ENCODE results near the gene DNAJA4. TPM values are rescaled to one million over a fixed set of nuclear protein-coding genes. Genes with fewer than 3 reads are reported as not detected.
"Not testable (repeated sequence)": the region's sequence is repeated elsewhere in the genome, so short reads cannot be mapped to it uniquely, and the experiment has no call there.

Gene DNAJA4
- total RNA-seq, 6 experiments from 2014 or later: 0.14 to 0.38 (median 0.17) TPM; not detected in 1

- TF ChIP-seq CTCF (IDR thresholded peaks at IDR 0.05): peak; percentile 73
These were observed 22.2 kb upstream of the DNAJA4 start for GRCh38 chr15:78242128-78242527.

GRCh38 chr15:78243058-78243457 lies 21.3 kb upstream of the DNAJA4 start:
- no peaks in the 10 kb centered on the region for H3K36me3 Mint-ChIP-seq (ENCODE audit: low read depth)

More at GRCh38 chr15:78242128-78242527, 22.2 kb upstream of the DNAJA4 start:
- Mint-ChIP-seq H3K4me3 (no peak overlapping the region), H3K27me3 (ENCODE audit: insufficient read depth) (peaks cover 35% of the 10 kb centered on the region), H3K4me1 (ENCODE audit: low read depth) (no peaks in the 10 kb centered on the region), H3K27ac (no peak overlapping the region), H3K36me3 (ENCODE audit: low read depth) (no peaks in the 10 kb centered on the region), H3K9me3 (no peaks in the 10 kb centered on the region)
- no peak for DNase-seq

GRCh38 chr15:78243491-78243941 lies 20.8 kb upstream of the DNAJA4 start:
- no peaks in the 10 kb centered on the region for H3K36me3 Mint-ChIP-seq (ENCODE audit: low read depth)
- TF ChIP-seq CTCF (IDR thresholded peaks at IDR 0.05): no peak
- H3K4me3 Mint-ChIP-seq: no peak overlapping the region
- H3K27ac Mint-ChIP-seq: no peak overlapping the region
- H3K4me1 Mint-ChIP-seq (ENCODE audit: low read depth): no peaks in the 10 kb centered on the region
- no peaks in the 10 kb centered on the region for H3K9me3 Mint-ChIP-seq
- no peak for DNase-seq
- peaks cover 33% of the 10 kb centered on the region for H3K27me3 Mint-ChIP-seq (ENCODE audit: insufficient read depth)

More at GRCh38 chr15:78243058-78243457, 21.3 kb upstream of the DNAJA4 start:
- DNase-seq: no peak
- Mint-ChIP-seq H3K4me3 (no peak overlapping the region), H3K27me3 (ENCODE audit: insufficient read depth) (peaks cover 30% of the 10 kb centered on the region), H3K4me1 (ENCODE audit: low read depth) (no peaks in the 10 kb centered on the region), H3K27ac (no peak overlapping the region), H3K9me3 (no peaks in the 10 kb centered on the region)
- no peak for TF ChIP-seq CTCF (IDR thresholded peaks at IDR 0.05)

GRCh38 chr15:78244101-78244500 lies 20.3 kb upstream of the DNAJA4 start:
- no peak for TF ChIP-seq CTCF (IDR thresholded peaks at IDR 0.05)
- Mint-ChIP-seq H3K36me3 (ENCODE audit: low read depth) (no peaks in the 10 kb centered on the region), H3K27me3 (ENCODE audit: insufficient read depth) (peaks cover 28% of the 10 kb centered on the region), H3K27ac (no peak overlapping the region), H3K9me3 (no peaks in the 10 kb centered on the region), H3K4me1 (ENCODE audit: low read depth) (no peaks in the 10 kb centered on the region), H3K4me3 (no peak overlapping the region)
- no peak for DNase-seq

GRCh38 chr15:78244893-78245292 lies 19.5 kb upstream of the DNAJA4 start:
- no peak for TF ChIP-seq CTCF (IDR thresholded peaks at IDR 0.05)
- no peaks in the 10 kb centered on the region for H3K9me3 Mint-ChIP-seq

GRCh38 chr15:78245392-78245791 lies 19.0 kb upstream of the DNAJA4 start:
- H3K4me1 Mint-ChIP-seq (ENCODE audit: low read depth); H3K9me3 Mint-ChIP-seq; H3K4me3 Mint-ChIP-seq; DNase-seq; H3K27ac Mint-ChIP-seq; H3K36me3 Mint-ChIP-seq (ENCODE audit: low read depth): not testable (repeated sequence)
- peaks cover 31% of the 10 kb centered on the region for H3K27me3 Mint-ChIP-seq (ENCODE audit: insufficient read depth)

More at GRCh38 chr15:78244893-78245292, 19.5 kb upstream of the DNAJA4 start:
- no peaks in the 10 kb centered on the region for H3K36me3 Mint-ChIP-seq (ENCODE audit: low read depth)
- H3K4me1 Mint-ChIP-seq (ENCODE audit: low read depth): no peaks in the 10 kb centered on the region
- DNase-seq: no peak
- peaks cover 30% of the 10 kb centered on the region for H3K27me3 Mint-ChIP-seq (ENCODE audit: insufficient read depth)
- H3K27ac Mint-ChIP-seq: no peak overlapping the region
- no peak overlapping the region for H3K4me3 Mint-ChIP-seq

GRCh38 chr15:78245976-78246620 lies 18.3 kb upstream of the DNAJA4 start:
- not testable (repeated sequence) for H3K27ac Mint-ChIP-seq; H3K9me3 Mint-ChIP-seq; H3K4me3 Mint-ChIP-seq; H3K4me1 Mint-ChIP-seq (ENCODE audit: low read depth); DNase-seq; H3K36me3 Mint-ChIP-seq (ENCODE audit: low read depth)
- H3K27me3 Mint-ChIP-seq (ENCODE audit: insufficient read depth): peaks cover 35% of the 10 kb centered on the region
